ENCODE results near the gene CSTPP1. TPM values are rescaled to one million over a fixed set of nuclear protein-coding genes. Genes with fewer than 3 reads are reported as not detected.
A peak's percentile ranks its signal among the peaks of the same experiment; 100 is the strongest.

Gene CSTPP1
- total RNA-seq, 5 donors from 2014 or later (not counting 1 experiment from before 2014, with no cell fraction given): 13.3 to 16.9 (median 15.0) TPM

DNA sequence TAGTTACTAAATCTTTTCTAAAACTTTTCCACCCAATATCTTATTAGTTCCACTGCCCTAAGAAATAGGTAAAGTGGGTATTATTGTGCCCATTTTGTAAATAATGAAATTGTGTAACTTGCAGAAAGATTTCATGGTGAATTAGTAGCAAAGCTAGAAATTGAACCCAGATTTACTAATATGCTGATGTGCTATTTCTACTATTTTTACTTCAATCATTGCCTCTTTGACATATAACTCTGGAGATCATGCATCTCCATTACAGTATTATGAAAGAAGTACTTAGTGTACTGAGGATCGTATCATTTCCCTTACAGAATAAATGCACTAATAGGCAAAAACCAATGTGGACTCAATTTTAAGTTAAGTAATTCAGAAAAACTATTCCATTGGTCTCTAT lies 119.0 kb downstream of the CSTPP1 start:
- ChIA-PET CTCF (no interaction called here), POLR2A (interaction anchor here in 1 of 2 donors (0.6 kb wide), 1 partner anchor 974 kb away, joined by 3 read pairs; no protein-coding TSS in a partner anchor)
- Histone ChIP-seq H3K27me3 (replicated peaks in 1 of 2; ENCODE audit: control insufficient read depth in 2 of 2, extremely low read depth in 1 of 2, insufficient read depth in 2 of 2, low read length in 1 of 2) (no peaks in the 10 kb centered on the region), H3K9me3 (no peaks in the 10 kb centered on the region), H3K4me3 (ENCODE audit: control insufficient read depth in 1 of 2, extremely low read depth in 1 of 2, low read length in 1 of 2) (no peak overlapping the region), H3K4me1 (ENCODE audit: control insufficient read depth in 1 of 2, extremely low read depth in 1 of 2, insufficient read depth in 2 of 2, low read length in 2 of 2) (no peaks in the 10 kb centered on the region), H3K27ac (ENCODE audit: low read length) (no peak overlapping the region), H3K36me3 (ENCODE audit: control insufficient read depth in 2 of 2, extremely low read depth in 1 of 2, insufficient read depth in 1 of 2, low read length in 1 of 2) (peaks cover 6 to 7% of the 10 kb centered on the region in 2 donors)
- ATAC-seq (replicated peaks in 1 of 4): no peak
- no peak for DNase-seq
- no peak overlapping the region for H3K27ac Mint-ChIP-seq
- H3K4me1 Mint-ChIP-seq: no peaks in the 10 kb centered on the region
- no peak overlapping the region for H3K4me3 Mint-ChIP-seq
- peaks cover 50% of the 10 kb centered on the region for H3K36me3 Mint-ChIP-seq
- WGBS (ENCODE audit: insufficient coverage): no CpG with 5 or more reads among the region's 1 CpG
- peaks cover 0 to 5% (median 4%) of the 10 kb centered on the region in 3 donors for H3K9me3 Mint-ChIP-seq
- no peaks in the 10 kb centered on the region for H3K27me3 Mint-ChIP-seq

DNA sequence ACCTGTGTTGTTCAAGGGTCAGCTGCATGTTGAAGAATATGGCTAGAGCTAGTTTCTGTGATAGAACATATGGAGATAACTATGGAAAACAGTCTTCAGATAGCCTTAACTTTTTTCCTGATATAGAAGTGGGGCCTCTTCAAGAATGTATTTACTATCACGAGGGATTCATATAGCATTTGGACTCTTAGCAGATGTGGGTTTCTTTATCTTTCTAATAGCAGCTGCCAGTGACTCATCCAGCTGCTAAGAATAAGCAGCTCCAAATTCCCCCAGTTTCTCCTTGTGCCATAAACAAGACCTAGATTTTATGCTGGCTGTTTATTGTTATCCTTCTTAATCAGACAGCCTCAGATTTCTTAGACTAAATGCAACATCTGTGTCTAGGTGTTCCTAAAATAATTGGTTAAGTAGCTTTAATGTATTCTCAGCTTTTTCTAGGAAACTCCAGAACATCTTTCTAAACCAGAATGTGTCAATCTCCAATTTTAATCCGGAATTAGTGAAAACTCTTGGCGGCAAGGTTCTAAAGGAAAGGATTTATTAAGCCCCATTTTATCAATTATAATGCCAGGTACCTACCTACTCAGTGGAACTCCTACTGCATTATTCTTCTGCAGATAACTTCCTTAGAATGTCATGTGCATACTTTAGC lies 119.8 kb downstream of the CSTPP1 start:
- H3K4me3 ChIP-seq (ENCODE audit: control insufficient read depth in 1 of 2, extremely low read depth in 1 of 2, low read length in 1 of 2): no peak overlapping the region
- ATAC-seq (replicated peaks in 1 of 4) (no peak), DNase-seq (no peak)
- POLR2A ChIA-PET: interaction anchor here in 1 of 2 donors (1.2 kb wide), 1 partner anchor 16 kb away, joined by 3 read pairs; no protein-coding TSS in a partner anchor
- H3K36me3 Mint-ChIP-seq: peaks cover 50% of the 10 kb centered on the region
- no peaks in the 10 kb centered on the region for H3K27me3 Mint-ChIP-seq
- H3K27me3 ChIP-seq (replicated peaks in 1 of 2; ENCODE audit: control insufficient read depth in 2 of 2, extremely low read depth in 1 of 2, insufficient read depth in 2 of 2, low read length in 1 of 2): no peaks in the 10 kb centered on the region
- no peaks in the 10 kb centered on the region for H3K9me3 ChIP-seq
- no peak overlapping the region for H3K27ac Mint-ChIP-seq
- H3K36me3 ChIP-seq (ENCODE audit: control insufficient read depth in 2 of 2, extremely low read depth in 1 of 2, insufficient read depth in 1 of 2, low read length in 1 of 2): peaks cover 6 to 7% of the 10 kb centered on the region in 2 donors
- WGBS (ENCODE audit: insufficient coverage): no CpG with 5 or more reads among the region's 3 CpGs
- no peaks in the 10 kb centered on the region for H3K4me1 ChIP-seq (ENCODE audit: control insufficient read depth in 1 of 2, extremely low read depth in 1 of 2, insufficient read depth in 2 of 2, low read length in 2 of 2)
- H3K4me1 Mint-ChIP-seq: no peaks in the 10 kb centered on the region
- CTCF ChIA-PET: no interaction called here
- H3K27ac ChIP-seq (ENCODE audit: low read length): no peak overlapping the region
- no peak overlapping the region for H3K4me3 Mint-ChIP-seq
- H3K9me3 Mint-ChIP-seq: peaks cover 0 to 5% (median 4%) of the 10 kb centered on the region in 3 donors

DNA sequence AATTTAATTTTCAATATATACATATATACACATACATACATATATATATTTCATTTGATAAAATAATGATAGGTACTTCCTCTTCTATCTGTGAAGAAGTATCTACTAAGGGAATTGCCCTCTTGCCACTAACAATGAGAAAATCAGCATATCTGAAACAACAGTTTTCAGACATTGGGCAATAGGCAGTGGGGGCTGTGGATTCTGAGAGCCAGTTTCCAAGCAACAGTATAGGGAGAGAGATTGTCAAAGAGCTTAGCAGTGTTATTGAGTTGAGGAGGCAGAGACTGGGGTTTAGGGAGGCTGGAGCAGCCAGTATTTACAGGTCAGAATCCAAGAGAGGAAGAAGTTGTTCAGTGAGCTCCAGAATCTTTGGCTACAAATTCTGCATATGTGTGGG lies 120.8 kb downstream of the CSTPP1 start:
- H3K36me3 ChIP-seq (ENCODE audit: control insufficient read depth in 2 of 2, extremely low read depth in 1 of 2, insufficient read depth in 1 of 2, low read length in 1 of 2): peaks cover 2 to 7% of the 10 kb centered on the region in 2 donors
- H3K4me3 ChIP-seq (ENCODE audit: control insufficient read depth in 1 of 2, extremely low read depth in 1 of 2, low read length in 1 of 2): no peak overlapping the region
- Mint-ChIP-seq H3K27ac (no peak overlapping the region), H3K4me1 (no peaks in the 10 kb centered on the region), H3K27me3 (no peaks in the 10 kb centered on the region), H3K4me3 (no peak overlapping the region), H3K9me3 (peaks cover 0 to 5% (median 4%) of the 10 kb centered on the region in 3 donors), H3K36me3 (peaks cover 45% of the 10 kb centered on the region)
- H3K9me3 ChIP-seq: no peaks in the 10 kb centered on the region
- ATAC-seq (replicated peaks in 1 of 4) (no peak), DNase-seq (no peak)
- no peaks in the 10 kb centered on the region for H3K4me1 ChIP-seq (ENCODE audit: control insufficient read depth in 1 of 2, extremely low read depth in 1 of 2, insufficient read depth in 2 of 2, low read length in 2 of 2)
- ChIA-PET POLR2A (no interaction called here), CTCF (no interaction called here)
- no peak overlapping the region for H3K27ac ChIP-seq (ENCODE audit: low read length)
- no peaks in the 10 kb centered on the region for H3K27me3 ChIP-seq (replicated peaks in 1 of 2; ENCODE audit: control insufficient read depth in 2 of 2, extremely low read depth in 1 of 2, insufficient read depth in 2 of 2, low read length in 1 of 2)

DNA sequence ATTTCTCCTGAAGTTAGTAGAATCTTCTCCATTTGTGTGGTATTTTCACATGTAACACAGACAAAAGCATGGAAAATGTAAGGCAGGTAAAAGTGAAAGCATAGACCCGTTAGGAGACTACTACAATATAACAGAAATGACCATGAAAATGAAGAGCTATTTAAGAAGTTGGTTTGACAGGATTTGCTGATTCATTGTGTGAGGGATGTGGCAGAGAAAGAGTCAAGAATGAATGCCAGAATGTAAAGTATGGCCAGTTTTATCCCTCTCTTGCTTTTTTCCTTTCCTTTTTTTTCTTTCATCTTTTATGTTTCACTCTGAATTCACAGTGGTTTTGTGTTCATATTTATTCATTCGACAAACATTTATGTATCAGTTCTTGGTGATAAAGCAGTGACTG lies 124.2 kb downstream of the CSTPP1 start:
- no CpG with 5 or more reads among the region's 2 CpGs for WGBS (ENCODE audit: insufficient coverage)
- CTCF ChIA-PET: no interaction called here
- no peak overlapping the region for H3K4me3 Mint-ChIP-seq

DNA sequence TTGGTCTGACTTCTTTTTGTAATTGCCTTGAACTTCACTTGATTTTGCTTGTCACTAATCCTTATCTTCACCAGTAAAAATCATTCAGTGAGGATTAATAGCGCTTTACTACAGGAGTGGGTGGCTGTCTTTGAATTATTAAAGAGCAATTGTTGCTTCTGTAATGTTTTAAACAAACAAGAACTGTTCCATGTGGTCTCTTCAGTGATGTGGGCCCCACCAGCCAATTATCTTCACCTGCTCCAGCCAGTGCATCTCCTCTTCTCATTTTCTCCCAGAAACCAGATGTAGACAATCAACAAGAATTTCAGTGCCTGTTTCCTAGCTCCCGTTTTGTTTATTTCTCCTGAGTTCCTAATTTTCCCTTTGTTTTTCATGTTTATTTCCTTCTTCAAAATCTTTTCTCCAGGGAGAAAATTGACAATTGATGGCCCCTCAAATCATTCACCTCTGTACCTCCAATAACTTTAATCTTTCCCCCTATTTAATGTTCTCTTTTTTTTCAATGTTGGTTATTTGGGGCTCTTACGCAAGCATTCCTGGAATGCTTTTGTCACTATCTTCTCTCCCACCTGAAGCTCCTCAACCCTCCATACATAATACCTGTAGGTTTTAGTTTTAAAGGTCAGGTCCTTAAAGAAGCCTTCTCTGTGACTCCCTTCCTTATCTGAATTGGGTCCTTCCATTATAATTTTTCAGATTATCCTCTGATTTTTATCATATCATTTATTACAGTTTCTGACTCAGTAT lies 125.0 kb downstream of the CSTPP1 start:
- Histone ChIP-seq H3K36me3 (ENCODE audit: control insufficient read depth in 2 of 2, extremely low read depth in 1 of 2, insufficient read depth in 1 of 2, low read length in 1 of 2) (peaks cover 0 to 7% of the 10 kb centered on the region in 2 donors), H3K27me3 (replicated peaks in 1 of 2; ENCODE audit: control insufficient read depth in 2 of 2, extremely low read depth in 1 of 2, insufficient read depth in 2 of 2, low read length in 1 of 2) (no peaks in the 10 kb centered on the region), H3K4me1 (ENCODE audit: control insufficient read depth in 1 of 2, extremely low read depth in 1 of 2, insufficient read depth in 2 of 2, low read length in 2 of 2) (no peaks in the 10 kb centered on the region), H3K9me3 (no peaks in the 10 kb centered on the region), H3K4me3 (ENCODE audit: control insufficient read depth in 1 of 2, extremely low read depth in 1 of 2, low read length in 1 of 2) (no peak overlapping the region), H3K27ac (ENCODE audit: low read length) (no peak overlapping the region)
- 67% methylated on average over 1 of the region's 3 CpGs for WGBS (ENCODE audit: insufficient coverage)
- Mint-ChIP-seq H3K4me1 (no peaks in the 10 kb centered on the region), H3K4me3 (no peak overlapping the region), H3K27me3 (no peaks in the 10 kb centered on the region), H3K27ac (no peak overlapping the region), H3K36me3 (peaks cover 23% of the 10 kb centered on the region), H3K9me3 (peaks cover 0 to 8% (median 4%) of the 10 kb centered on the region in 3 donors)
- POLR2A ChIA-PET: no interaction called here
- CTCF ChIA-PET: no interaction called here
- DNase-seq (no peak), ATAC-seq (replicated peaks in 1 of 4) (no peak)

More for the DNA sequence above, 124.2 kb downstream of the CSTPP1 start:
- Histone ChIP-seq H3K4me1 (ENCODE audit: control insufficient read depth in 1 of 2, extremely low read depth in 1 of 2, insufficient read depth in 2 of 2, low read length in 2 of 2) (no peaks in the 10 kb centered on the region), H3K4me3 (ENCODE audit: control insufficient read depth in 1 of 2, extremely low read depth in 1 of 2, low read length in 1 of 2) (no peak overlapping the region), H3K27me3 (replicated peaks in 1 of 2; ENCODE audit: control insufficient read depth in 2 of 2, extremely low read depth in 1 of 2, insufficient read depth in 2 of 2, low read length in 1 of 2) (no peaks in the 10 kb centered on the region), H3K9me3 (no peaks in the 10 kb centered on the region), H3K27ac (ENCODE audit: low read length) (no peak overlapping the region), H3K36me3 (ENCODE audit: control insufficient read depth in 2 of 2, extremely low read depth in 1 of 2, insufficient read depth in 1 of 2, low read length in 1 of 2) (peaks cover 0 to 7% of the 10 kb centered on the region in 2 donors)
- Mint-ChIP-seq H3K9me3 (peaks cover 0 to 8% (median 4%) of the 10 kb centered on the region in 3 donors), H3K27me3 (no peaks in the 10 kb centered on the region), H3K4me1 (no peaks in the 10 kb centered on the region), H3K27ac (peak overlapping the region in 1 of 2 donors; percentile 40), H3K36me3 (peaks cover 29% of the 10 kb centered on the region)
- DNase-seq (no peak), ATAC-seq (replicated peaks in 1 of 4) (no peak)
- POLR2A ChIA-PET: no interaction called here

DNA sequence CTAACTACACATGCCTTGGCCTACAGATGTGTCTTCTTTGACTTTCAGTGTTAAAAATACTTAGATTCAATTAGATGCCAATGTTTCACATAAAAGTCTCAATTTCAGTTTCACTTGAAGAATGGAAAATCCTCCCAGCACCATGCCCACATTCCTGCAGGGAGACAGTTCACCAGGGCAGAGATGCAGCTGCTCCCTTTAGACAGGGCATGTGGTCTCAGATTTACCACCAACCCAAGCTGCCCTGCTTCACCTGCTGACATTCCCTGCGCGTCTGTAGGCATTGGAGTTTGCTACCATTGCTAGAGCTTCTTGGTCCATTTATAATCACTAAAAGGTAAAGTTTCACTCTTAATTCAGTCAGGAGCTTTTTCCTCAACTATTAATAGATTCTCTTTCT lies 126.2 kb downstream of the CSTPP1 start:
- H3K27me3 Mint-ChIP-seq: no peaks in the 10 kb centered on the region
- H3K9me3 ChIP-seq: no peaks in the 10 kb centered on the region
- H3K36me3 ChIP-seq (ENCODE audit: control insufficient read depth in 2 of 2, extremely low read depth in 1 of 2, insufficient read depth in 1 of 2, low read length in 1 of 2): peaks cover 0 to 4% of the 10 kb centered on the region in 2 donors
- H3K4me1 Mint-ChIP-seq: no peaks in the 10 kb centered on the region
- H3K4me3 ChIP-seq (ENCODE audit: control insufficient read depth in 1 of 2, extremely low read depth in 1 of 2, low read length in 1 of 2): no peak overlapping the region
- H3K36me3 Mint-ChIP-seq: peaks cover 17% of the 10 kb centered on the region
- peaks cover 0 to 3% (median 0%) of the 10 kb centered on the region in 3 donors for H3K9me3 Mint-ChIP-seq
- no peaks in the 10 kb centered on the region for H3K4me1 ChIP-seq (ENCODE audit: control insufficient read depth in 1 of 2, extremely low read depth in 1 of 2, insufficient read depth in 2 of 2, low read length in 2 of 2)
- H3K27me3 ChIP-seq (replicated peaks in 1 of 2; ENCODE audit: control insufficient read depth in 2 of 2, extremely low read depth in 1 of 2, insufficient read depth in 2 of 2, low read length in 1 of 2): no peaks in the 10 kb centered on the region
- no peak overlapping the region for H3K4me3 Mint-ChIP-seq
- DNase-seq (no peak), ATAC-seq (replicated peaks in 1 of 4) (no peak)
- ChIA-PET CTCF (no interaction called here), POLR2A (no interaction called here)
- H3K27ac Mint-ChIP-seq: no peak overlapping the region
- no CpG with 5 or more reads among the region's 2 CpGs for WGBS (ENCODE audit: insufficient coverage)
- no peak overlapping the region for H3K27ac ChIP-seq (ENCODE audit: low read length)

All from T-cell (primary cell).